A549 (cell line): ENCODE data around the gene ZCCHC9. TPM values are rescaled to one million over a fixed set of nuclear protein-coding genes. Genes with fewer than 3 reads are reported as not detected.

Experiments
- ATAC-seq, 2 experiments: fragments of 200-7000 bp in 1 of 2; fragments of >200 bp in 1 of 2; cut with Nextera tagmentation in 1 of 2; cut with Tn5 transposase in 1 of 2; 3 replicates each; pipeline versions ENCODE4 v1.8.0 to v1.9.1; 2018 to 2020; ENCODE audit warnings: mild to moderate bottlenecking in 1 of 2, moderate library complexity in 1 of 2
- CTCF ChIA-PET: fragments of 300-600 bp; sonication (Branson Sonifier 250); formaldehyde crosslinking; extraction: SDS; loops from one replicate; lab custom pipeline; 2021; ENCODE audit warnings: antibody characterized with exemption, inconsistent platforms; lab: Yijun Ruan, JAX
- POLR2A ChIA-PET: fragments of 350-600 bp; formaldehyde crosslinking; extraction: SDS; loops from one replicate; lab custom pipeline; 2021; ENCODE audit warnings: antibody characterized with exemption, inconsistent platforms; lab: Yijun Ruan, JAX
- DNase-seq, 2 experiments: peaks; one replicate each; pipeline versions ENCODE4 v3.0.0 to v3.0.0-alpha.2; 2011 to 2016; ENCODE audit warnings: low read depth in 1 of 2, low spot score in 1 of 2
- FAIRE-seq: peaks from 2 replicates; lab custom pipeline; 2011; peaks lifted over from hg19 to GRCh38; lab: Jason Lieb, UNC
- H3K27ac ChIP-seq, 2 experiments: fragments of >200 bp; sonication (Bioruptor Twin); formaldehyde crosslinking; 3 replicates each; pipeline ENCODE4 v1.5.1; 2016 to 2017
- H3K4me1 ChIP-seq: fragments of >200 bp; sonication (Bioruptor Twin); formaldehyde crosslinking; 3 replicates; pipeline ENCODE4 v1.6.1; 2016
- H3K4me2 ChIP-seq: fragments of >200 bp; sonication (Bioruptor Twin); formaldehyde crosslinking; 3 replicates; pipeline ENCODE4 v1.6.1; 2016
- H3K4me3 ChIP-seq: fragments of >200 bp; sonication (Bioruptor Twin); formaldehyde crosslinking; 3 replicates; pipeline ENCODE4 v1.5.1; 2016
- H3K9me3 ChIP-seq: fragments of >200 bp; sonication (Bioruptor Twin); formaldehyde crosslinking; 3 replicates; pipeline ENCODE4 v1.6.1; 2016
- CBX2 ChIP-seq: fragments of 200-600 bp; sonication (generic); IDR thresholded peaks from 2 replicates; pipeline ENCODE4 v1.6.1; 2016; ENCODE audit warnings: low read depth, mild to moderate bottlenecking, borderline replicate concordance
- CHD2 ChIP-seq: fragments of 150-350 bp; IDR thresholded peaks from 2 replicates; pipeline ENCODE4 v1.6.1; 2014; ENCODE audit warnings: low read length; ENCODE audit not compliant: partially characterized antibody
- EHMT2 ChIP-seq: fragments of 200-600 bp; sonication (generic); IDR thresholded peaks from 2 replicates; pipeline ENCODE4 v1.6.1; 2016; ENCODE audit warnings: antibody characterized with exemption, low read depth, mild to moderate bottlenecking, moderate library complexity
- FOSL2 ChIP-seq, 2 experiments: fragments of 450-650 bp in 1 of 2; fragments of >200 bp in 1 of 2; sonication (Bioruptor Twin) in 1 of 2; formaldehyde crosslinking; IDR thresholded peaks; 2 replicates each; pipeline versions ENCODE4 v1.5.0 to v1.6.1; 2016 to 2020; ENCODE audit warnings: mild to moderate bottlenecking in 1 of 2, moderate library complexity in 1 of 2
- FOXS1 ChIP-seq: fragments of 250-450 bp; sonication (Bioruptor Pico); IDR thresholded peaks from 2 replicates; pipeline ENCODE4 v1.5.0; 2020; ENCODE audit warnings: mild to moderate bottlenecking, moderate library complexity
- GATA3 ChIP-seq: IDR thresholded peaks from 2 replicates; pipeline ENCODE4 v1.6.1; 2012; ENCODE audit warnings: borderline replicate concordance
- HMGXB4 ChIP-seq: fragments of 250-450 bp; sonication (Bioruptor Pico); IDR thresholded peaks from 2 replicates; pipeline ENCODE4 v1.5.0; 2021; ENCODE audit warnings: mild to moderate bottlenecking, moderate library complexity, borderline replicate concordance
- JUN ChIP-seq, 2 experiments: fragments of >200 bp; sonication (Bioruptor Twin); formaldehyde crosslinking; IDR thresholded peaks; 2 replicates in 1 of 2; 3 replicates in 1 of 2; pipeline ENCODE4 v1.6.1; 2016 to 2017
- KDM1A ChIP-seq: fragments of 200-600 bp; sonication (generic); IDR thresholded peaks from 2 replicates; pipeline ENCODE4 v1.6.1; 2016; ENCODE audit warnings: low read depth, mild to moderate bottlenecking
- KDM5A ChIP-seq: fragments of 200-600 bp; sonication (generic); IDR thresholded peaks from 2 replicates; pipeline ENCODE4 v1.6.1; 2016; ENCODE audit warnings: antibody characterized with exemption, mild to moderate bottlenecking
- MAX ChIP-seq: IDR thresholded peaks from 2 replicates; pipeline ENCODE4 v1.6.1; 2012
- MAZ ChIP-seq: fragments of 150-350 bp; IDR thresholded peaks from 2 replicates; pipeline ENCODE4 v1.6.1; 2014; ENCODE audit warnings: antibody characterized with exemption, low read depth, low read length, borderline replicate concordance
- NR3C1 ChIP-seq: fragments of >200 bp; sonication (Bioruptor Twin); formaldehyde crosslinking; IDR thresholded peaks from 3 replicates; pipeline ENCODE4 v1.6.1; 2017
- PHF8 ChIP-seq: fragments of 200-600 bp; sonication (generic); IDR thresholded peaks from 2 replicates; pipeline ENCODE4 v1.6.1; 2016; ENCODE audit warnings: low read depth, mild to moderate bottlenecking, antibody characterized with exemption, moderate library complexity, borderline replicate concordance
- POLR2A ChIP-seq: IDR thresholded peaks from 2 replicates; pipeline ENCODE4 v1.6.1; 2012; ENCODE audit warnings: mild to moderate bottlenecking, low read length
- RAD21 ChIP-seq, 2 experiments: fragments of >200 bp in 1 of 2; sonication (Bioruptor Twin) in 1 of 2; formaldehyde crosslinking in 1 of 2; IDR thresholded peaks in 1 of 2; conservative IDR thresholded peaks in 1 of 2; 2 replicates in 1 of 2; 3 replicates in 1 of 2; pipeline ENCODE4 v1.6.1; 2012 to 2018; ENCODE audit warnings: inconsistent platforms in 1 of 2
- RARB ChIP-seq: fragments of 250-450 bp; sonication (Bioruptor Pico); IDR thresholded peaks from 2 replicates; pipeline ENCODE4 v1.8.0; 2021; ENCODE audit warnings: mild to moderate bottlenecking, moderate library complexity
- SMC3 ChIP-seq: fragments of >200 bp; sonication (Bioruptor Twin); formaldehyde crosslinking; IDR thresholded peaks from 3 replicates; pipeline ENCODE4 v1.6.1; 2018; ENCODE audit warnings: inconsistent platforms
- WGBS: methylation state at CpG from one replicate; pipeline ENCODE4 v1.1.6; 2017; ENCODE audit errors: missing lambda C conversion rate; 5-methylcytosine and 5-hydroxymethylcytosine counted together
- polyA minus RNA-seq: library from RNA; depleted of rRNA, polyadenylated mRNA; stranded (reverse); fragments of >200 nt; gene quantifications from 2 replicates; pipeline ENCODE4 v1.2.3, GENCODE V29; 2011; rRNA and poly(A)+ RNA removed
- polyA plus RNA-seq, 4 experiments: library from polyadenylated mRNA; depleted of rRNA in 3 of 4; stranded (reverse); fragments of >200 nt; fragmentation: RNase III in 1 of 4; extraction: RNeasy Plus Mini Kit Qiagen cat#74134 plus additional on column Dnase treatment in 1 of 4; gene quantifications; 2 replicates in 3 of 4; 3 replicates in 1 of 4; pipeline ENCODE4 v1.2.3, GENCODE V29; 2011 to 2017
- TF ChIP-seq, protein P1 (sequence below): fragments of >200 bp; sonication (Bioruptor Twin); formaldehyde crosslinking; IDR thresholded peaks from 3 replicates; pipeline ENCODE4 v1.6.1; 2016
- TF ChIP-seq, protein P2 (sequence below): fragments of >200 bp; sonication (Bioruptor Twin); formaldehyde crosslinking; IDR thresholded peaks from 2 replicates; pipeline ENCODE4 v1.6.1; 2016
- TF ChIP-seq, protein P3 (sequence below): fragments of 250-450 bp; sonication (Bioruptor Pico); IDR thresholded peaks from 2 replicates; pipeline ENCODE4 v1.5.0; 2020; ENCODE audit warnings: low read depth, mild to moderate bottlenecking, moderate library complexity
- TF ChIP-seq, protein P4 (sequence below): fragments of 150-350 bp; IDR thresholded peaks from 2 replicates; pipeline ENCODE4 v1.6.1; 2014; ENCODE audit warnings: low read depth, mild to moderate bottlenecking, low read length
- TF ChIP-seq, protein P5 (sequence below): IDR thresholded peaks from 2 replicates; pipeline ENCODE4 v1.6.1; 2012

The ZCCHC9 gene
- polyA plus RNA-seq (2011; rRNA removed), result 27.3 and 44.4 TPM in 2 replicates
- 9.8 and 10.9 TPM in 2 replicates for polyA plus RNA-seq (2012; cell fraction: cytosol; rRNA removed)
- 3.6 and 6.3 TPM in 2 replicates for polyA plus RNA-seq (2012; cell fraction: nucleus; rRNA removed)
- 21.7 to 24.4 TPM (median 24.2 TPM) in 3 replicates for polyA plus RNA-seq (2017; fragmentation: RNase III; extraction: RNeasy Plus Mini Kit Qiagen cat#74134 plus additional on column Dnase treatment)
- 6.2 and 7.6 TPM in 2 replicates for polyA minus RNA-seq

DNA sequence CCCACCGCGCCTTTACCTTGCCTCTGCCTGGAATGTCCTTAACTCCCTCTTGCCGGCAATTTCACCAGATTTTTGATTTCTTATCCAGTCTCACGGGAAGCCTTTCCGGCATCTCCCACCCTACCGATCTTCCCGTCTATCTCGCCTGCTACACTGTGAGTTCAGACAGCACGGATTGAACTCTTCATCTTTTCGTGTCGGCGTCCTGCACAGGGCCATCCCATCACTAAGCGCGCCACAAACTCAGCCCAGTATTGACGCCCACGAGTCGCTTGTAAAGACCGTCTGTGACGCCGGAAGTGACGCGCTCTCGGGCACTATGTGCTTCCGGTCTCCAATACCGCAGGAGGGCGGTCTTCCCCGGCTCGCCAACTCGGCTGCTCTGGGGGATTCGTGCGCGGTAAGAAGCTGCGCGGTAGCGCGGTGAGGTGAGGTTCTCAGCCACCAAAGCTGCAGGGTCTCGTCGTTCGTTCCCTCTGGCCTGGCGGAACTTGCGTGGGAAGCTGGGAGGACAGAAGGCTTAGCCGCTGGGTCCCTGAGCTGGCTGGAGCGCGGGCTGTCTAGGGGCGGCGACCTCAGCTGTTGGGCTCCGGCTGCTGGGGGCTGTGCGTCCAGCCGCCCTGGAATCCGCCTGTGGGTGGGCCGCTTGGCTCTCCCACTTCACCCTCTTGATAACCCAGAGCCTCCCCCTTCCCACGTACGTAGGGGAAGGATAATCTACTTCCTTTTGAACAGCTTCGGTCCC is at the start of gene ZCCHC9:
Gene ZCCHC9, plus strand, starts transcription at position 317 of the 745 bp plus-strand sequence. CDS start 3,171 bp downstream, outside the sequence.
- ChIA-PET POLR2A (interaction anchor here (1.0 to 1.9 kb wide), 3 partner anchors 9 to 864 kb away, joined by 3 to 10 read pairs (median 3); no protein-coding TSS in a partner anchor), CTCF (interaction anchor here (0.6 to 3.0 kb wide), 9 partner anchors 9 to 924 kb away, joined by 3 to 12 read pairs (median 4); no protein-coding TSS in a partner anchor)
- no peaks in the 10 kb centered on the region for H3K9me3 ChIP-seq
- peak within 1 kb of the TSS; percentile 86 to 99 for H3K27ac ChIP-seq
- TF ChIP-seq FOSL2 (IDR thresholded peaks at IDR 0.05) (no peak), FOSL2 (CRISPR knock-in tag; IDR thresholded peaks at IDR 0.05) (peak; percentile 7; the same call in 1 of the 2 replicates), KDM5A (0 out of 2 replicates have a peak, but pooled peaks have one; percentile 35), GATA3 (peak; percentile 43; the same call in 1 of the 2 replicates), NR3C1 (no peak), CBX2 (no peak), MAZ (no peak), MAX (peak; percentile 78), JUN (IDR thresholded peaks at IDR 0.05) (peak; percentile 56 to 92; a peak in 3 of 5 replicates), RARB (CRISPR knock-in tag) (no peak), PHF8 (peak; percentile 82), POLR2A (peak; percentile 94), SMC3 (0 out of 3 replicates have a peak, but pooled peaks have one; percentile 9)
- TF ChIP-seq, protein P1, sequence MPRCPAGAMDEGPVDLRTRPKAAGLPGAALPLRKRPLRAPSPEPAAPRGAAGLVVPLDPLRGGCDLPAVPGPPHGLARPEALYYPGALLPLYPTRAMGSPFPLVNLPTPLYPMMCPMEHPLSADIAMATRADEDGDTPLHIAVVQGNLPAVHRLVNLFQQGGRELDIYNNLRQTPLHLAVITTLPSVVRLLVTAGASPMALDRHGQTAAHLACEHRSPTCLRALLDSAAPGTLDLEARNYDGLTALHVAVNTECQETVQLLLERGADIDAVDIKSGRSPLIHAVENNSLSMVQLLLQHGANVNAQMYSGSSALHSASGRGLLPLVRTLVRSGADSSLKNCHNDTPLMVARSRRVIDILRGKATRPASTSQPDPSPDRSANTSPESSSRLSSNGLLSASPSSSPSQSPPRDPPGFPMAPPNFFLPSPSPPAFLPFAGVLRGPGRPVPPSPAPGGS, result peak; percentile 91
- ATAC-seq, result peak; percentile 97 to 99
- DNase-seq, result peak; percentile 73 to 95
- FAIRE-seq, result peak; percentile 94
- H3K4me3 ChIP-seq, result peak within 1 kb of the TSS; percentile 73
- peaks cover 23% of the 10 kb centered on the region for H3K4me1 ChIP-seq
- H3K4me2 ChIP-seq, result peak within 1 kb of the TSS; percentile 88
- WGBS, result 5% methylated on average over 36 of the region's 54 CpGs

DNA sequence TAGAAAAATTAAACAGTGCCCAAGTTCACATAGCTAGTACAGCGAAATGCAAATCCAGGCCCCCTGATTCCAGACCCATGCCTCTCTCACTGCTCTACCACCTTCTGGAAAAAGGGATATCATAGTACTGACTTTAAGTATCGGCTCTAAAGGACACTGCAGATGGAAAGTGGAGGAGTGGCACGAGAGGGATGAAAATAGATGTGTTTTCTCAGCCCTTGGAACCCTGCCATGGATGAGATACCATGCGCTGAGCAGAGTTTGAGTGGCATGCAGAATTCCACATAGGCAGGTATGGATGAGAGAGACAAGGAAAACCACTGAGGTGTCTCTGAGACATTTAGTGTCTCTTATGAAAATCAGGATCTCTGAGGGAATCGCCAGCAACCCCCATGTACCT is 49.5 kb upstream of the ZCCHC9 start:
- ChIA-PET POLR2A (no interaction called here), CTCF (interaction anchor here (1.2 to 2.0 kb wide), 3 partner anchors 9 to 48 kb away, joined by 3 to 5 read pairs (median 4); no protein-coding TSS in a partner anchor)
- Histone ChIP-seq H3K4me2 (no peak overlapping the region), H3K4me3 (no peak overlapping the region), H3K27ac (no peak overlapping the region), H3K9me3 (peaks cover 6% of the 10 kb centered on the region; the same call in 1 of the 3 replicates), H3K4me1 (peaks cover 10% of the 10 kb centered on the region; the same call in 2 of the 3 replicates)
- no peak for TF ChIP-seq JUN (IDR thresholded peaks at IDR 0.05)
- TF ChIP-seq CHD2, result no peak
- no peak for TF ChIP-seq FOXS1 (CRISPR knock-in tag)
- TF ChIP-seq, protein P2, sequence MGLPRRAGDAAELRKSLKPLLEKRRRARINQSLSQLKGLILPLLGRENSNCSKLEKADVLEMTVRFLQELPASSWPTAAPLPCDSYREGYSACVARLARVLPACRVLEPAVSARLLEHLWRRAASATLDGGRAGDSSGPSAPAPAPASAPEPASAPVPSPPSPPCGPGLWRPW, result no peak
- TF ChIP-seq EHMT2, result no peak
- TF ChIP-seq KDM1A, result no peak
- TF ChIP-seq, protein P3, sequence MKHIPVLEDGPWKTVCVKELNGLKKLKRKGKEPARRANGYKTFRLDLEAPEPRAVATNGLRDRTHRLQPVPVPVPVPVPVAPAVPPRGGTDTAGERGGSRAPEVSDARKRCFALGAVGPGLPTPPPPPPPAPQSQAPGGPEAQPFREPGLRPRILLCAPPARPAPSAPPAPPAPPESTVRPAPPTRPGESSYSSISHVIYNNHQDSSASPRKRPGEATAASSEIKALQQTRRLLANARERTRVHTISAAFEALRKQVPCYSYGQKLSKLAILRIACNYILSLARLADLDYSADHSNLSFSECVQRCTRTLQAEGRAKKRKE (CRISPR knock-in tag), result no peak
- TF ChIP-seq, protein P4, sequence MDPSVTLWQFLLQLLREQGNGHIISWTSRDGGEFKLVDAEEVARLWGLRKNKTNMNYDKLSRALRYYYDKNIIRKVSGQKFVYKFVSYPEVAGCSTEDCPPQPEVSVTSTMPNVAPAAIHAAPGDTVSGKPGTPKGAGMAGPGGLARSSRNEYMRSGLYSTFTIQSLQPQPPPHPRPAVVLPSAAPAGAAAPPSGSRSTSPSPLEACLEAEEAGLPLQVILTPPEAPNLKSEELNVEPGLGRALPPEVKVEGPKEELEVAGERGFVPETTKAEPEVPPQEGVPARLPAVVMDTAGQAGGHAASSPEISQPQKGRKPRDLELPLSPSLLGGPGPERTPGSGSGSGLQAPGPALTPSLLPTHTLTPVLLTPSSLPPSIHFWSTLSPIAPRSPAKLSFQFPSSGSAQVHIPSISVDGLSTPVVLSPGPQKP, result no peak
- no peak for TF ChIP-seq HMGXB4 (CRISPR knock-in tag)
- TF ChIP-seq, protein P5, sequence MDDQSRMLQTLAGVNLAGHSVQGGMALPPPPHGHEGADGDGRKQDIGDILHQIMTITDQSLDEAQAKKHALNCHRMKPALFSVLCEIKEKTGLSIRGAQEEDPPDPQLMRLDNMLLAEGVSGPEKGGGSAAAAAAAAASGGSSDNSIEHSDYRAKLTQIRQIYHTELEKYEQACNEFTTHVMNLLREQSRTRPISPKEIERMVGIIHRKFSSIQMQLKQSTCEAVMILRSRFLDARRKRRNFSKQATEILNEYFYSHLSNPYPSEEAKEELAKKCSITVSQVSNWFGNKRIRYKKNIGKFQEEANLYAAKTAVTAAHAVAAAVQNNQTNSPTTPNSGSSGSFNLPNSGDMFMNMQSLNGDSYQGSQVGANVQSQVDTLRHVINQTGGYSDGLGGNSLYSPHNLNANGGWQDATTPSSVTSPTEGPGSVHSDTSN, result no peak
- TF ChIP-seq RAD21 (conservative IDR thresholded peaks at IDR 0.05 in 1 of 2, IDR thresholded peaks at IDR 0.05 in 1 of 2), result no peak
- ATAC-seq (no peak), DNase-seq (no peak), FAIRE-seq (no peak)
- 90% methylated on average over 5 of the region's 5 CpGs for WGBS
